ENCODE data around the gene AK6. TPM values are rescaled to one million over a fixed set of nuclear protein-coding genes. Genes with fewer than 3 reads are reported as not detected.
"Not testable (repeated sequence)": the region's sequence is repeated elsewhere in the genome, so short reads cannot be mapped to it uniquely, and the experiment has no call there.

Gene AK6
- total RNA-seq, 1 experiment from 2014 or later: 37.4 TPM

DNA sequence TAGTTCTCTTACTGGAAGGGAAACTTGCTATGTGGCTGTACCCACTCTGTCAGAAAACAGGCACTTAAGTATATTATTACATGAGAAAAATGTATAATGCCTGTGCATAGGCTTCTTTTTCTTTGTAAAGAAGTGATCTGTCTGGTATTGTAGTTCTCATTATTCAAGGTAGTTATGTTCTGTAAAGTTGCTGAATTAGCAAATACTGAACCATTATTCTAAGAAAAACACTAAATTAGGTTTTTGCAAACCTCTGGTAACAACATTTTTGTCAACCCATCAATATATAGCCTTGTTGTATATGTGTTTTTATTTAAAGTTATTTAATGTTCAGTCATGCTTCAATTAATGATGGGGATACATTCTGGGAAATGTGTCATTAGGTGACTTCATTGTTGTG lies 9.1 kb upstream of the AK6 start:
- H3K79me2 ChIP-seq (ENCODE audit: low read length): no peaks in the 10 kb centered on the region
- CTCF ChIA-PET: no interaction called here
- H3K9me2 ChIP-seq (replicated peaks; ENCODE audit: low read length): no peaks in the 10 kb centered on the region
- H3K4me2 ChIP-seq (ENCODE audit: low read length): no peak overlapping the region
- no peaks in the 10 kb centered on the region for H3K4me1 ChIP-seq (ENCODE audit: insufficient read depth, low read length)
- TF ChIP-seq EZH2phosphoT487 (IDR thresholded peaks at IDR 0.05; ENCODE audit: borderline replicate concordance, low read length) (no peak), EZH2 (IDR thresholded peaks at IDR 0.05; ENCODE audit: low read length, unreplicated experiment) (no peak)
- TF ChIP-seq, protein P1, sequence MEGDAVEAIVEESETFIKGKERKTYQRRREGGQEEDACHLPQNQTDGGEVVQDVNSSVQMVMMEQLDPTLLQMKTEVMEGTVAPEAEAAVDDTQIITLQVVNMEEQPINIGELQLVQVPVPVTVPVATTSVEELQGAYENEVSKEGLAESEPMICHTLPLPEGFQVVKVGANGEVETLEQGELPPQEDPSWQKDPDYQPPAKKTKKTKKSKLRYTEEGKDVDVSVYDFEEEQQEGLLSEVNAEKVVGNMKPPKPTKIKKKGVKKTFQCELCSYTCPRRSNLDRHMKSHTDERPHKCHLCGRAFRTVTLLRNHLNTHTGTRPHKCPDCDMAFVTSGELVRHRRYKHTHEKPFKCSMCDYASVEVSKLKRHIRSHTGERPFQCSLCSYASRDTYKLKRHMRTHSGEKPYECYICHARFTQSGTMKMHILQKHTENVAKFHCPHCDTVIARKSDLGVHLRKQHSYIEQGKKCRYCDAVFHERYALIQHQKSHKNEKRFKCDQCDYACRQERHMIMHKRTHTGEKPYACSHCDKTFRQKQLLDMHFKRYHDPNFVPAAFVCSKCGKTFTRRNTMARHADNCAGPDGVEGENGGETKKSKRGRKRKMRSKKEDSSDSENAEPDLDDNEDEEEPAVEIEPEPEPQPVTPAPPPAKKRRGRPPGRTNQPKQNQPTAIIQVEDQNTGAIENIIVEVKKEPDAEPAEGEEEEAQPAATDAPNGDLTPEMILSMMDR (conservative IDR thresholded peaks at IDR 0.05; ENCODE audit: low read depth, low read length): no peak
- no peaks in the 10 kb centered on the region for H4K20me1 ChIP-seq (ENCODE audit: low read length)
- H3K27me3 ChIP-seq (ENCODE audit: low read length): no peaks in the 10 kb centered on the region
- no peak overlapping the region for H2AFZ ChIP-seq (ENCODE audit: low read length)
- H3K27ac ChIP-seq (ENCODE audit: low read length): no peak overlapping the region
- H3F3A ChIP-seq (ENCODE audit: low read length, unreplicated experiment): no peaks in the 10 kb centered on the region
- no peaks in the 10 kb centered on the region for H3K9me3 ChIP-seq (ENCODE audit: low read length)
- ATAC-seq: no peak
- DNase-seq: no peak
- intact Hi-C loops (cut with micrococcal nuclease): no loop called here
- POLR2A ChIA-PET (ENCODE audit: unreplicated experiment): no interaction called here
- no peaks in the 10 kb centered on the region; the same call in 1 of the 2 replicates for H3K36me3 ChIP-seq (ENCODE audit: low read depth, low read length)
- H3K4me3 ChIP-seq (ENCODE audit: low read length): no peak overlapping the region
- no peak overlapping the region for H3K9ac ChIP-seq (ENCODE audit: low read length)
- BruUV-seq (replicated peaks): no TSS peak

DNA sequence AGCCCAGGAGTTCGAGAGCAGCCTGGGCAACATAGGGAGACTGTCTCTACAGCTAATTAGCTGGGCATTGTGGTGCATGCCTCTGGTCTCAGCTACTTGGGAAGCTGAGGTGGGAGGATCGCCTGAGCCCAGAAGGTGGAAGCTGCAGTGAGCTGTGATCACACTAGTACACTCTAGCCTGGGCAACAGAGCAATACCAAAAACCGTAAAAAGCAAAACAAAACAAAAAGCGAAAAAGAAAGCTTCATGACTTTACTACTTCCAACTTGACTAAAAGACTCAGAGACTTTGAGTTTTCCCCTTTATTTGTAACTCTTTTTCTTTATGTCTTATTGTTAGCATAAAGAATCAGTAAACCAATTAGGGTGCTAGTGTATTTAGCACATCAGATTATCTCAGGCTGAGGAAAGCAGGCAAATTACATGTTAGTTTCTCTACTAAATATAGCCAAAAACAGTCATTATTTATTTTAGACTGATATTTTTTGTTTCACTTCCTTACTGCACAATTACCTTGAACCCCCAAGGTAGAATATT lies 5.7 kb upstream of the AK6 start:
- intact Hi-C loops (cut with micrococcal nuclease): no loop called here
- Histone ChIP-seq H3F3A (ENCODE audit: low read length, unreplicated experiment) (no peaks in the 10 kb centered on the region), H3K9me3 (ENCODE audit: low read length) (no peaks in the 10 kb centered on the region), H3K9me2 (replicated peaks; ENCODE audit: low read length) (no peaks in the 10 kb centered on the region), H4K20me1 (ENCODE audit: low read length) (no peaks in the 10 kb centered on the region), H3K4me2 (ENCODE audit: low read length) (no peak overlapping the region), H3K4me1 (ENCODE audit: insufficient read depth, low read length) (peaks cover 9% of the 10 kb centered on the region; the same call in 1 of the 2 replicates), H2AFZ (ENCODE audit: low read length) (no peak overlapping the region), H3K4me3 (ENCODE audit: low read length) (no peak overlapping the region), H3K27me3 (ENCODE audit: low read length) (no peaks in the 10 kb centered on the region), H3K79me2 (ENCODE audit: low read length) (peaks cover 21% of the 10 kb centered on the region), H3K9ac (ENCODE audit: low read length) (no peak overlapping the region), H3K36me3 (ENCODE audit: low read depth, low read length) (no peaks in the 10 kb centered on the region; the same call in 1 of the 2 replicates), H3K27ac (ENCODE audit: low read length) (no peak overlapping the region)
- TF ChIP-seq, protein P1 (conservative IDR thresholded peaks at IDR 0.05; ENCODE audit: low read depth, low read length): no peak
- TF ChIP-seq EZH2phosphoT487 (IDR thresholded peaks at IDR 0.05; ENCODE audit: borderline replicate concordance, low read length) (no peak), EZH2 (IDR thresholded peaks at IDR 0.05; ENCODE audit: low read length, unreplicated experiment) (no peak)
- POLR2A ChIA-PET (ENCODE audit: unreplicated experiment): no interaction called here
- DNase-seq (no peak), ATAC-seq (no peak)
- CTCF ChIA-PET: no interaction called here
- BruUV-seq (replicated peaks): no TSS peak

DNA sequence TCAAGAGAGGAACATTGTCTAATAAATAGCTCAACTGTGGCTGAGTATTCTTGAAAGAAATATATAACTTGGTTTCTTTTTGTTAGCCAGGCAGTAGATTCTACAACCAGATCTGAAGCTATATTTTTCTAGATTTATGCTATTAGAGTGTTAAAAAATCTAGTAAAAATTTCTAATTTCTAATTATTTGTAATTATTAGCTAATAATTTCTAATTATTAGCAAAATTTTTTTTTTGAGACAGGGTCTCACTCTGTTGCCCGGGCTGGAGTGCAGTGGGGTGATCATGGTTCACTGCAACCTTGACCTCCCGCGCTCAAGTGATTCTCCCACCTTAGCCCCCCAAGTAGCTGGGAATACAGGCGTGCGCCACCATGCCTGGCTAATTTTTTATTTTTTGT lies 3.1 kb upstream of the AK6 start:
- H3K4me2 ChIP-seq (ENCODE audit: low read length): peak overlapping the region; percentile 91

DNA sequence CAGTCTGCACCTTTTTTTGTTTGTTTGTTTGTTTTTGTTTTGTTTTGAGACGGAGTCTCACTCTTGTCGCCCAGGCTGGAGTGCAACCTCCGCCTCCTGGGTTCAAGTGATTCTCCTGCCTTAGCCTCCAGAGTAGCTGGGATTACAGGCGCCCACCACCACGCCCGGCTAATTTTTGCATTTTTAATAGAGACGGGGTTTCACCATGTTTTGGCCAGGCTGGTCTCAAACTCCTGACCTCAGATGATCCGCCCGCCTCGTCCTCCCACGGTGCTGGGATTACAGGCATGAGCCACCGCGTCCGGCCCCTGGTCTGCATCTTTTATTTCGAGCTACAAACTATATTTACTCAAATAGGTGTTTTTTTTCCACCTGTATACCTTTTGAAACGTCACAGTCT lies 1.0 kb upstream of the AK6 start:
- H3K27ac ChIP-seq (ENCODE audit: low read length); H3K9me2 ChIP-seq (replicated peaks; ENCODE audit: low read length); H3K9me3 ChIP-seq (ENCODE audit: low read length); H3F3A ChIP-seq (ENCODE audit: low read length, unreplicated experiment); POLR2A ChIA-PET (ENCODE audit: unreplicated experiment); ATAC-seq; H3K36me3 ChIP-seq (ENCODE audit: low read depth, low read length); CTCF ChIA-PET; intact Hi-C loops (cut with micrococcal nuclease); H3K27me3 ChIP-seq (ENCODE audit: low read length); DNase-seq; BruUV-seq (replicated peaks): not testable (repeated sequence)
- peaks cover 16% of the 10 kb centered on the region; the same call in 1 of the 2 replicates for H3K4me1 ChIP-seq (ENCODE audit: insufficient read depth, low read length)
- H2AFZ ChIP-seq (ENCODE audit: low read length): peak overlapping the region; percentile 93
- peak overlapping the region; percentile 91 for H3K4me2 ChIP-seq (ENCODE audit: low read length)
- H3K4me3 ChIP-seq (ENCODE audit: low read length): peak overlapping the region; percentile 100
- peaks cover 62% of the 10 kb centered on the region for H3K79me2 ChIP-seq (ENCODE audit: low read length)
- peak overlapping the region; percentile 99 for H3K9ac ChIP-seq (ENCODE audit: low read length)
- peaks cover 14% of the 10 kb centered on the region for H4K20me1 ChIP-seq (ENCODE audit: low read length)

More for the DNA sequence above, 3.1 kb upstream of the AK6 start:
- Histone ChIP-seq H2AFZ (ENCODE audit: low read length) (no peak overlapping the region), H3K4me3 (ENCODE audit: low read length) (peak overlapping the region; percentile 100), H4K20me1 (ENCODE audit: low read length) (peaks cover 14% of the 10 kb centered on the region), H3K79me2 (ENCODE audit: low read length) (peaks cover 42% of the 10 kb centered on the region), H3K27ac (ENCODE audit: low read length) (no peak overlapping the region), H3K9ac (ENCODE audit: low read length) (no peak overlapping the region), H3K36me3 (ENCODE audit: low read depth, low read length) (no peaks in the 10 kb centered on the region; the same call in 1 of the 2 replicates), H3K9me2 (replicated peaks; ENCODE audit: low read length) (no peaks in the 10 kb centered on the region), H3F3A (ENCODE audit: low read length, unreplicated experiment) (no peaks in the 10 kb centered on the region), H3K27me3 (ENCODE audit: low read length) (no peaks in the 10 kb centered on the region), H3K4me1 (ENCODE audit: insufficient read depth, low read length) (peaks cover 15% of the 10 kb centered on the region; the same call in 1 of the 2 replicates), H3K9me3 (ENCODE audit: low read length) (no peaks in the 10 kb centered on the region)
- BruUV-seq (replicated peaks): no TSS peak
- ATAC-seq (no peak), DNase-seq (no peak)
- ChIA-PET POLR2A (ENCODE audit: unreplicated experiment) (no interaction called here), CTCF (no interaction called here)
- no peak for TF ChIP-seq EZH2 (IDR thresholded peaks at IDR 0.05; ENCODE audit: low read length, unreplicated experiment)
- TF ChIP-seq, protein P1 (conservative IDR thresholded peaks at IDR 0.05; ENCODE audit: low read depth, low read length): no peak
- TF ChIP-seq EZH2phosphoT487 (IDR thresholded peaks at IDR 0.05; ENCODE audit: borderline replicate concordance, low read length): no peak
- intact Hi-C loops (cut with micrococcal nuclease): no loop called here

Data from PC-3 (cell line).